ENCODE results near the gene COQ9. TPM values are rescaled to one million over a fixed set of nuclear protein-coding genes. Genes with fewer than 3 reads are reported as not detected.

Gene COQ9
- total RNA-seq, 8 experiments from 2014 or later = 39.9 to 114 (median 54.3) TPM

DNA sequence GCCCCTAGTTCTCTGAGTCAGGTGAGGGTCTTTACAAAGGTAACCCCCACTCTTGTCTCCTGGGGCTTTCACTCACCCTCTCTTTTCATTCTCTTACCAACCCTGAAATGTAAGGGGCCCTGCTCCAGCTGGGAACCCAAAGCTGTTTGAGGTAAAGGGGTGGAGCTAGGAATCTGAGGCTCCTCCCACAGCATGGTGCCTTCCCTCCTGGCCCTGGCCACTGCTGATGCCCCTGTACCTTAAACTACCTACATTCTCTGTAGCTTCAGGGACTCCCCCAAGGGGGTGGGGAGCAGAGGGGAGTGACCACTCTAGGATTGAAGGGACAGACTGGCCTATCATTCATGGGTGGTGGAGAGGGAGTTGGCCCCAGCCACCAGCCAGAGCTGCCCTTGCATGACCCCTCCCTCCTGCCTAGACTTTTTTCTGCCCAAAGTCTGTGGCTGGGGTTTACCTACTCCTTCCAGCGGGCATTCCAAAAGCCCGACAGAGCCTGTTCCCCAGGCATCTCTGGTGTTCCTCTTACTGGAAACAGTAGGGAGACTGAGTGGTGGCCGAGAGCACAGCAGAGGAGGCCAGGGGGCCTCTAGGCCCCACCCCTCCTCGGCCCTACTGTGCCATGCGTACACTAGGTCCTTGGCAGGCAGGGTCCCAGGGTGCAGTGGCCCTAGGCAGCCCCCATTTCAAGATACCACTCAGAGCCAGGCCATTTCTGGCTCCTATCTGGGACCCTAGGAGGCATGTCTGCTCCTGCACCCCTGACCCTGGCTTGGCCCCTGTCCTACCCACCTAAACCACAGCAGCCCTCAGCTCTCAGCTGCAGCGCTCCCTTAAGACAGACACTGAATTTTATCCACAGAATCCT lies 29.5 kb downstream of the COQ9 start:
- Histone ChIP-seq H3K27ac (no peak overlapping the region), H3K4me3 (no peak overlapping the region), H3K4me1 (replicated peaks in 1 of 2) (peaks cover 42 to 48% of the 10 kb centered on the region in 2 donors)
- no peak for ATAC-seq (replicated peaks in 6 of 8)
- 42 to 94% (median 87%) methylated on average over 1 to 2 of the region's 6 CpGs; no CpG with 5 or more reads in 6 of the 10 experiments for WGBS, 10 experiments
- in situ Hi-C loops (cut with MboI; ENCODE audit: low pct_unique_long_range_greater_than_20kb in 2 of 9, low sequenced_read_pairs in 9 of 9, unreplicated experiment in 9 of 9) = no loop called here

GRCh38 chr16:57477531-57478202 lies 30.4 kb downstream of the COQ9 start:
- peak in 5 of 8 experiments; percentile 13 to 40 (median 25) for ATAC-seq (replicated peaks in 6 of 8)
- H3K4me1 ChIP-seq (replicated peaks in 1 of 2) = peaks cover 36 to 41% of the 10 kb centered on the region in 2 donors
- no peak overlapping the region for H3K4me3 ChIP-seq
- WGBS, 10 experiments = 0 to 100% (median 78%) methylated on average over 1 to 7 of the region's 9 CpGs; no CpG with 5 or more reads in 4 of the 10 experiments
- H3K27ac ChIP-seq = peak overlapping the region in 1 of 2 donors; percentile 0
- in situ Hi-C loops (cut with MboI; ENCODE audit: low pct_unique_long_range_greater_than_20kb in 2 of 9, low sequenced_read_pairs in 9 of 9, unreplicated experiment in 9 of 9) = no loop called here

DNA sequence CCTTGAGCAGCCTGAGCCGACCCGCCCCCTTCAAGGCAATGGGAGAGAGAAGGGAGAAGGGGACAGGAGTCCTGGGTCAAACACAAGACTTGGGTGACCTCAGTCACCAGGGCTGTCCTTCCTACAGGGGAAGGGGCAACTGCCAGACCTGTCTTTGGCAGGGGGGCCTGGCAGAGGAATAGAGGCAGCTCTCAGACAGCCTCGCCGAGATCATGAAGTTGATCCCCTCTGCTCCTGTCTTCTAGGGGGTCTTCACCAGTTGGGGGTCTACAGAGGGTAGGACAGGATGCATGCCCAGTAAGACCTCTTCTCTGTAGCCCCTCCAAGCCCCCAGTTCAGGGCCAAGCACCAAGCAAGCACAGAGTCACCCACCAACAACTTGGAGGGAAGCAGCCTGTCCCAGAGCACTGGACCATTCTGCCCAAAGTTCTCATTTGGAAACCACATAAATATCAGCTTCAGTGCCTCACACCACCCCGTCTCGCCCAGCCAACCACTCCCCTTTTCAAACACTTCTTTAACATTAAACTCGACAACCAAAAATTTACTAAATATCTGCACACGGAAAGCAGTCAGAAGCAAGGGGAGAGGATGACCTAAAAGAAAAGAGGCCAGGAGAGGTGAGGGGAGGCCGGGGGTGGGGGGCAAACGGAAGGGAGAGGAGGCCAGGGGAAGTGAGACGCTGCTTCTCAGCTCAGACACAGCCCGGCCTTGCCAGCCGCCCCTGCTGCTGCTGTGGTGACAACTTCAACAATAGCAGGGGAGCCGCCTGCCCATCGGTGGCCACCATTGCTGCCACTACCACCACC lies 31.3 kb downstream of the COQ9 start:
- peak in 5 of 8 experiments; percentile 1 to 6 (median 5) for ATAC-seq (replicated peaks in 6 of 8)
- Histone ChIP-seq H3K4me3 (peak overlapping the region; percentile 30 to 39 (median 34)), H3K27ac (no peak overlapping the region), H3K4me1 (replicated peaks in 1 of 2) (peaks cover 36 to 41% of the 10 kb centered on the region in 2 donors)
- 0 to 100% (median 53%) methylated on average over 1 to 4 of the region's 15 CpGs; no CpG with 5 or more reads in 5 of the 10 experiments for WGBS, 10 experiments
- in situ Hi-C loops (cut with MboI; ENCODE audit: low pct_unique_long_range_greater_than_20kb in 2 of 9, low sequenced_read_pairs in 9 of 9, unreplicated experiment in 9 of 9) = no loop called here

GRCh38 chr16:57479205-57479975 lies 32.1 kb downstream of the COQ9 start:
- peak overlapping the region; percentile 30 to 39 (median 34) for H3K4me3 ChIP-seq
- peak; percentile 37 to 83 (median 56) for ATAC-seq (replicated peaks in 6 of 8)
- WGBS, 10 experiments = 0 to 10% (median 0%) methylated on average over 1 to 9 of the region's 36 CpGs; no CpG with 5 or more reads in 5 of the 10 experiments
- H3K4me1 ChIP-seq (replicated peaks in 1 of 2) = peaks cover 36 to 41% of the 10 kb centered on the region in 2 donors
- in situ Hi-C loops (cut with MboI; ENCODE audit: low pct_unique_long_range_greater_than_20kb in 2 of 9, low sequenced_read_pairs in 9 of 9, unreplicated experiment in 9 of 9) = no loop called here
- no peak overlapping the region for H3K27ac ChIP-seq

DNA sequence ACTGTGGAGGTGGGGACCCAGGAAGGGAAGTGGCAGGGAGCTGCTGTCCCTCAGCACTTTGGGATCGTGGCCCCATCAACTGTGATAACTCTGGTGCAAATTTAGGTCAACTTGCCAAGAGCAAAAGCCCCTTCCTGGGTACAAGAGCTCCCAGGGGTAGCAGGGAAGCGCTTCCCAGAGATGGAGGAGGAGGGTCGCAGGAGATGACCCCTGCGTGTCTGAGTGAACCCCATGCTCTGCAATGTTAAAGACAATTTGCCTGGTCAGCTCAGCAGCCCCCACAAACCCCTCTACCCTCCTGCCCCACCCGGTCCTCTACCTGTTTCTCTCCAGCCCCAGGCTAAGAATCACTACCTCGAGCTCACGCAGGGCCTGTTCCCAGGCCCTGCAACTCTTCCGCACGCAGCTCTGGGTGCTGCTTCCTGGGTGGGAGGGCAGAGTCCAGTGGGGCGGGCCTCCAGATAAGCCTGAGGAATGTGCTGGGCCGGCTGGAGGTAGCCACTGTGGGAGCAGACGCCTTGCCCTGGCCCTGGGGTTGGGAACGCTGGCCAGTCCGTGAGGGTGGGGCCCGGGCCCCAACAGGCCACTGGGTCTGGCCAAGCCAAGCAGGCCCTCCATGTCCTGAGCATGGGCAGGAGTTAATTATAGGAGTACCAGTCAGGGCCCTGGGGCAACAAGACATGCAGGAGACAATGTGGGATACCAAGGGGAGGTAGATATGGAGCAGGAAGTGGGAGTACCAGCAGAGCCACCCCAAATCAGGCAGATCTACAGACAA lies 32.9 kb downstream of the COQ9 start:
- peak in 3 of 8 experiments; percentile 36 to 76 (median 58) for ATAC-seq (replicated peaks in 6 of 8)
- H3K27ac ChIP-seq = no peak overlapping the region
- H3K4me3 ChIP-seq = peak overlapping the region; percentile 30 to 39 (median 34)
- 0 to 70% (median 40%) methylated on average over 1 to 6 of the region's 15 CpGs; no CpG with 5 or more reads in 5 of the 10 experiments for WGBS, 10 experiments
- peaks cover 36 to 41% of the 10 kb centered on the region in 2 donors for H3K4me1 ChIP-seq (replicated peaks in 1 of 2)
- in situ Hi-C loops (cut with MboI; ENCODE audit: low pct_unique_long_range_greater_than_20kb in 2 of 9, low sequenced_read_pairs in 9 of 9, unreplicated experiment in 9 of 9) = no loop called here

DNA sequence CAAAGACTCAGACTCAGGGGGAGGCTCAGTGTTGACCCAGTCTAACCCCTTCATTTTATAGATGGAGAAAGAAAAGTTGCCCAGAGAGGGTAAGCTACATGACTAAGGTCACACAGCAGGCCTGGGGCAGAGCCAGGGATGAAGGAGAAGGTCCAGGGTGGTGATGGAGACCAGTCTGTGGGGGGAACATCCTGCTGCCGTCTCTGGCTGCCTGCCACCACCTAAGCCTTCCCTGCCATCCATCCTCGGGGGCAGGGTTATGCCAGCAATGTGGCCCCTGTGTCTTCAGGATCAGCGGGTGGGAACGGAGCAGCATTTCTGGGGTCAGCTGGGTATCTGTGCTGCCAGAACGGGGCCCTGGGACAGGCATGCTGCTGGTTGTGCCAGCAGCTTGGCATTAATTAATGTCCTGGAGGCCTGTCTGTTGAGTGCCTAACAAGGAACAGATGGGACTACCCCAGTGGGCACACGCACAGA lies 33.5 kb downstream of the COQ9 start:
- in situ Hi-C loops (cut with MboI; ENCODE audit: low pct_unique_long_range_greater_than_20kb in 2 of 9, low sequenced_read_pairs in 9 of 9, unreplicated experiment in 9 of 9) = no loop called here
- Histone ChIP-seq H3K27ac (no peak overlapping the region), H3K4me1 (replicated peaks in 1 of 2) (peaks cover 39 to 40% of the 10 kb centered on the region in 2 donors)

DNA sequence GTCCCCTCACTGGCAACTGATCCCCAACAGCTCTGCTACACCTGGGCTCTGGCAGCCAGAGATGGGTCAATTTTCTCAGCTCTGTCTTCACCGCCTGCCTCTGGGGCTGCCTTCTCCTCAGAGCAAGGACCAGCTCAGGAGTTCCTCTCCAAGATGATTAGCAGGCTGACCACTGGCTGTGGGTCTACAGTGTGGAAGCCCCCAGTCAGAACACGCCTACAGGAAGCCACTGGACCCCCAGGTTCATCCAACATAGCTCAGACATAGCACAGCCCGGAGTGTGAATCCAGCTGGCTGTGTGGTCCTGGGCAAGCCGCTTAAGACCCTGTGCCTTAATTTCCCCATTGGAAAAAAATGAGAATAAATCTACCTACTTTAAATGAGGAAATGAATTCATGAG lies 34.1 kb downstream of the COQ9 start:
- WGBS, 10 experiments = 20 to 100% (median 82%) methylated on average over 1 to 2 of the region's 4 CpGs; no CpG with 5 or more reads in 6 of the 10 experiments
- no peak for ATAC-seq (replicated peaks in 6 of 8)
- in situ Hi-C loops (cut with MboI; ENCODE audit: low pct_unique_long_range_greater_than_20kb in 2 of 9, low sequenced_read_pairs in 9 of 9, unreplicated experiment in 9 of 9) = no loop called here
- H3K27ac ChIP-seq = no peak overlapping the region
- no peak overlapping the region for H3K4me3 ChIP-seq
- H3K4me1 ChIP-seq (replicated peaks in 1 of 2) = peaks cover 37 to 39% of the 10 kb centered on the region in 2 donors

More for the DNA sequence above, 33.5 kb downstream of the COQ9 start:
- H3K4me3 ChIP-seq = no peak overlapping the region
- WGBS, 10 experiments = 20 to 100% (median 69%) methylated on average over 1 to 5 of the region's 6 CpGs; no CpG with 5 or more reads in 4 of the 10 experiments
- ATAC-seq (replicated peaks in 6 of 8) = no peak

DNA sequence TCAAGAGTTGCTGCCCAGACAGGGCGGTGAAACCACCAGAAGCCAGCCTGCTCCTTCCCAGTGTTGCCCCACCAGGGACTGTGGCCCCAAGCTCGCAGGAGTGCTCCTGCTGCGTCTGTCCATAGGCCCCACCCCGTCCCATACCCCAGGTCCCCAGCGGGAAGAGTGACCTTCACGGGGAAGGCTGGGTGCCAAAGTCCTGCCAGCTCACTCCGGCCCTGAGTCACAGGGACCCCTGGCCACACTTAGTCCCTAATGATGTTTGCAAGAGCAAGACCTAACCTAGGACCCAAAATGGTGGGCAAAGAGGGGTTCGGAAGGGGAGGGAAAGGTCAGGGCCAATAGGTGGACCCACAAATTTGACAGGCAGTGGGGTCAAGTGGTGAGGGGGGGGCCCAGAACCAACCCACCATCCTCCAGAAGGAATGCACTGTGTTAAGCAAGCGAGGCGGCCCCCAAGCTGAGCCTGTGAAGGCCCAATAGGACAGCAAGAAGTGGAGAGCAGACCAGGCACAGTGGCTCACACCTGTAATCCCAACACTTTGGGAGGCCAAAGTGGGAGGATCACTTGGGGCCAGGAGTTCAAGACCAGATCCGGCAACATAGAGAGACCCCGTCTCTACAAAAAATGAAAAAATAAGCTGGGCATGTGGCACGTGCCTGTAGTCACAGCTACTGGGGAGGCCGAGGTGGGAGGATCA lies 35.7 kb downstream of the COQ9 start:
- WGBS, 10 experiments = 70 to 100% (median 93%) methylated on average over 1 to 5 of the region's 14 CpGs; no CpG with 5 or more reads in 1 of the 10 experiments
- in situ Hi-C loops (cut with MboI; ENCODE audit: low pct_unique_long_range_greater_than_20kb in 2 of 9, low sequenced_read_pairs in 9 of 9, unreplicated experiment in 9 of 9) = no loop called here
- Histone ChIP-seq H3K27ac (no peak overlapping the region), H3K4me3 (no peak overlapping the region), H3K4me1 (replicated peaks in 1 of 2) (peaks cover 31% of the 10 kb centered on the region in 2 donors)
- no peak for ATAC-seq (replicated peaks in 6 of 8)

GRCh38 chr16:57483725-57484514 lies 36.6 kb downstream of the COQ9 start:
- 60 to 97% (median 80%) methylated on average over 1 to 9 of the region's 19 CpGs; no CpG with 5 or more reads in 3 of the 10 experiments for WGBS, 10 experiments
- in situ Hi-C loops (cut with MboI; ENCODE audit: low pct_unique_long_range_greater_than_20kb in 2 of 9, low sequenced_read_pairs in 9 of 9, unreplicated experiment in 9 of 9) = no loop called here
- Histone ChIP-seq H3K27ac (no peak overlapping the region), H3K4me1 (replicated peaks in 1 of 2) (peaks cover 21 to 22% of the 10 kb centered on the region in 2 donors), H3K4me3 (no peak overlapping the region)
- ATAC-seq (replicated peaks in 6 of 8) = no peak

DNA sequence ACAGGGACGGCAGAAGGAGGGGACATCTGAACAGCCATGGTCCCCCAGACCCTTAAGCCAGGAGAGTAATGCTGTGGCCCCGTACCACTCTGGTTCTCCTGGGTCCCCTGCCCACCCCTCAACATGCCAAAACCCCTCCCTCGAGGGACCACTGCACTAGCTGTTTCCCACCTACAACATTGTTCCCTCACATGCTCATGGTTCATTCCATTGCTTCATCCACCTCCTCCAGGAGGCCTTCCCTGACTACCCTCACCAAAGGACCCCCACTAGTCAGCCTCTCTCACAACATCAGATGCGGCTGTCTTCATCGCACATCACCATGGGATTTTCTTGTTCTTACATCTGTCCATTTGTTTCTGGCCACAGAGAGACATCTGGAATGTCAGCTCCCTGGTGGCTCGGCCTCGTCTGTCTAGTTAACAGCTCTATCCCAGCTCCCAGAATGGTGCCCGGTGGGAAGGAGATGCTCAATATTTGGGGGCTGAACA lies 37.3 kb downstream of the COQ9 start:
- H3K4me3 ChIP-seq = no peak overlapping the region
- WGBS, 10 experiments = 17 to 100% (median 85%) methylated on average over 1 to 4 of the region's 8 CpGs; no CpG with 5 or more reads in 4 of the 10 experiments
- ATAC-seq (replicated peaks in 6 of 8) = no peak
- H3K27ac ChIP-seq = no peak overlapping the region
- in situ Hi-C loops (cut with MboI; ENCODE audit: low pct_unique_long_range_greater_than_20kb in 2 of 9, low sequenced_read_pairs in 9 of 9, unreplicated experiment in 9 of 9) = no loop called here
- H3K4me1 ChIP-seq (replicated peaks in 1 of 2) = peaks cover 15 to 17% of the 10 kb centered on the region in 2 donors

Data from motor neuron (in vitro differentiated cells).